Measurements from ENCODE around the gene BORCS5.

GRCh38 chr12:12393171-12393570 lies 36.3 kb downstream of the BORCS5 start:
- TF ChIP-seq POLR2AphosphoS5 (IDR thresholded peaks at IDR 0.05; ENCODE audit: low read depth, low read length) (no peak), SIN3A (IDR thresholded peaks at IDR 0.05; ENCODE audit: borderline replicate concordance, insufficient read depth, low read length) (no peak), TAF1 (IDR thresholded peaks at IDR 0.05; ENCODE audit: borderline replicate concordance, insufficient read depth, low read length) (no peak), REST (IDR thresholded peaks at IDR 0.05; ENCODE audit: insufficient read depth in 1 of 2, low read depth in 2 of 2, low read length in 2 of 2) (no peak)

All from PFSK-1 (cell line).